Astrocyte of the cerebellum (primary cell): ENCODE measurements around the gene HSF4.

Experiments used
- DNase-seq: peaks from one replicate; pipeline ENCODE4 v3.0.0-alpha.2; 2011; ENCODE audit warnings: low read depth
- H3K4me3 ChIP-seq: 2 replicates; pipeline ENCODE4 v1.5.1; 2011; ENCODE audit warnings: mild to moderate bottlenecking, low read depth, low read length, moderate library complexity
- CTCF ChIP-seq: IDR thresholded peaks from 2 replicates; pipeline ENCODE4 v1.5.1; 2012; ENCODE audit warnings: low read length, low read depth, moderate library complexity, mild to moderate bottlenecking; ENCODE audit errors: missing control alignments
- in situ Hi-C: cut with HindIII; loops from 2 replicates; pipeline ENCODE4 v1.10.0; 2017; ENCODE audit warnings: low sequenced_read_pairs

Gene HSF4

GRCh38 chr16:67128417-67128816 is 36.1 kb upstream of the HSF4 start:
- no peak for TF ChIP-seq CTCF
- no peak for DNase-seq
- H3K4me3 ChIP-seq = no peak overlapping the region
- in situ Hi-C loops = no loop called here

GRCh38 chr16:67128887-67129286 is 35.7 kb upstream of the HSF4 start:
- TF ChIP-seq CTCF = no peak
- H3K4me3 ChIP-seq = no peak overlapping the region
- DNase-seq = no peak
- in situ Hi-C loops = no loop called here

- no peak for DNase-seq
- no peak overlapping the region for H3K4me3 ChIP-seq
- in situ Hi-C loops = no loop called here
- no peak for TF ChIP-seq CTCF
These were observed 35.1 kb upstream of the HSF4 start for GRCh38 chr16:67129422-67129821.

- no peak overlapping the region for H3K4me3 ChIP-seq
- DNase-seq = no peak
- no peak for TF ChIP-seq CTCF
- in situ Hi-C loops = no loop called here
These were observed 26.9 kb upstream of the HSF4 start for GRCh38 chr16:67137605-67138004.

GRCh38 chr16:67141391-67141790 is 23.2 kb upstream of the HSF4 start:
- TF ChIP-seq CTCF = no peak
- in situ Hi-C loops = loop anchor here (5.0 kb wide), 1 partner anchor 99 kb away; no protein-coding TSS in a partner anchor
- no peak for DNase-seq
- H3K4me3 ChIP-seq = no peak overlapping the region

GRCh38 chr16:67142342-67142741 is 22.2 kb upstream of the HSF4 start:
- DNase-seq = no peak
- in situ Hi-C loops = loop anchor here (5.0 kb wide), 1 partner anchor 100 kb away; no protein-coding TSS in a partner anchor
- no peak for TF ChIP-seq CTCF
- H3K4me3 ChIP-seq = no peak overlapping the region

GRCh38 chr16:67144943-67145342 is 19.6 kb upstream of the HSF4 start:
- no peak for DNase-seq
- no peak for TF ChIP-seq CTCF
- no peak overlapping the region for H3K4me3 ChIP-seq
- in situ Hi-C loops = loop anchor here (5.0 kb wide), 1 partner anchor 103 kb away; no protein-coding TSS in a partner anchor
